Neural progenitor cell (in vitro differentiated cells): ENCODE measurements around the gene TMEM236.

ENCODE experiments used
- EZH2 ChIP-seq: fragments of 200-600 bp; sonication (generic); IDR thresholded peaks from 2 replicates; pipeline ENCODE4 v1.6.1; 2017; ENCODE audit warnings: antibody characterized with exemption, mild to moderate bottlenecking, moderate library complexity
- EZH2phosphoT487 ChIP-seq: fragments of 200-600 bp; sonication (generic); IDR thresholded peaks from 2 replicates; pipeline ENCODE4 v1.6.1; 2017; ENCODE audit warnings: antibody characterized with exemption
- TF ChIP-seq, protein P1 (sequence below): fragments of 200-600 bp; sonication (generic); IDR thresholded peaks from 2 replicates; pipeline ENCODE4 v1.5.1; 2017; ENCODE audit warnings: antibody characterized with exemption, mild to moderate bottlenecking

DNA sequence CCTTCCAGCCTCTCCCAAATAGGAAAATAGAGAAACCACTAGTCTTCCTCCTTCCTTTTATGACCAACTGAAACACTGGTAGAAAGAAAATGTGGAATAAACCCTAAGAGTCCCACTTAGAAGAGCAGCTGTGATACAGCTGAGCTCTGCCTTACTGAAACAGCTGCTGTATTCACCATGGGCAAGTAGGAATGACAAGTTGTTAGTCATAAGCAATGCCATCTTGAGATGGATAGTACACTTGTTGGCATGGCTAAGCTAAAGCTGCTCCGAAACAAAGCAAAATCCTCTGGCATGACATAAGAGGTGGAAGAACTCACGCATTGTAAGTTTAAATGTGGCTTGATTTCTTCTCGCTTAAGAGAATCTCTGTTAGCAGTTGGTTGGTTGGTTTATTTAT lies 48.3 kb upstream of the TMEM236 start:
- TF ChIP-seq, protein P1, sequence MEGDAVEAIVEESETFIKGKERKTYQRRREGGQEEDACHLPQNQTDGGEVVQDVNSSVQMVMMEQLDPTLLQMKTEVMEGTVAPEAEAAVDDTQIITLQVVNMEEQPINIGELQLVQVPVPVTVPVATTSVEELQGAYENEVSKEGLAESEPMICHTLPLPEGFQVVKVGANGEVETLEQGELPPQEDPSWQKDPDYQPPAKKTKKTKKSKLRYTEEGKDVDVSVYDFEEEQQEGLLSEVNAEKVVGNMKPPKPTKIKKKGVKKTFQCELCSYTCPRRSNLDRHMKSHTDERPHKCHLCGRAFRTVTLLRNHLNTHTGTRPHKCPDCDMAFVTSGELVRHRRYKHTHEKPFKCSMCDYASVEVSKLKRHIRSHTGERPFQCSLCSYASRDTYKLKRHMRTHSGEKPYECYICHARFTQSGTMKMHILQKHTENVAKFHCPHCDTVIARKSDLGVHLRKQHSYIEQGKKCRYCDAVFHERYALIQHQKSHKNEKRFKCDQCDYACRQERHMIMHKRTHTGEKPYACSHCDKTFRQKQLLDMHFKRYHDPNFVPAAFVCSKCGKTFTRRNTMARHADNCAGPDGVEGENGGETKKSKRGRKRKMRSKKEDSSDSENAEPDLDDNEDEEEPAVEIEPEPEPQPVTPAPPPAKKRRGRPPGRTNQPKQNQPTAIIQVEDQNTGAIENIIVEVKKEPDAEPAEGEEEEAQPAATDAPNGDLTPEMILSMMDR: no peak
- TF ChIP-seq EZH2: no peak
- no peak for TF ChIP-seq EZH2phosphoT487
